ENCODE data around the gene SF3B1.
"Not testable (repeated sequence)": the region's sequence is repeated elsewhere in the genome, so short reads cannot be mapped to it uniquely, and the experiment has no call there.

Gene SF3B1

GRCh38 chr2:197391220-197391717 is 43.6 kb downstream of the SF3B1 start:
- no peak overlapping the region for H3K4me3 ChIP-seq (ENCODE audit: low read depth, low read length)
- no peak for DNase-seq (ENCODE audit: low read depth)
- TF ChIP-seq CTCF (IDR thresholded peaks at IDR 0.05; ENCODE audit: low read depth, low read length, missing control alignments): no peak

- DNase-seq (ENCODE audit: low read depth): no peak
- no peak overlapping the region for H3K4me3 ChIP-seq (ENCODE audit: low read depth, low read length)
- TF ChIP-seq CTCF (IDR thresholded peaks at IDR 0.05; ENCODE audit: low read depth, low read length, missing control alignments): no peak
Measured at GRCh38 chr2:197388866-197389587, 45.8 kb downstream of the SF3B1 start.

GRCh38 chr2:197387179-197387578 is 47.6 kb downstream of the SF3B1 start:
- DNase-seq (ENCODE audit: low read depth): no peak
- no peak overlapping the region for H3K4me3 ChIP-seq (ENCODE audit: low read depth, low read length)
- no peak for TF ChIP-seq CTCF (IDR thresholded peaks at IDR 0.05; ENCODE audit: low read depth, low read length, missing control alignments)

GRCh38 chr2:197386242-197386641 is 48.6 kb downstream of the SF3B1 start:
- DNase-seq (ENCODE audit: low read depth): no peak
- no peak overlapping the region for H3K4me3 ChIP-seq (ENCODE audit: low read depth, low read length)
- TF ChIP-seq CTCF (IDR thresholded peaks at IDR 0.05; ENCODE audit: low read depth, low read length, missing control alignments): no peak

- no peak overlapping the region for H3K4me3 ChIP-seq (ENCODE audit: low read depth, low read length)
- DNase-seq (ENCODE audit: low read depth): no peak
- TF ChIP-seq CTCF (IDR thresholded peaks at IDR 0.05; ENCODE audit: low read depth, low read length, missing control alignments): peak; percentile 6
Measured at GRCh38 chr2:197383825-197384224, 51.0 kb downstream of the SF3B1 start.

- H3K4me3 ChIP-seq (ENCODE audit: low read depth, low read length): no peak overlapping the region
- DNase-seq (ENCODE audit: low read depth): no peak
- TF ChIP-seq CTCF (IDR thresholded peaks at IDR 0.05; ENCODE audit: low read depth, low read length, missing control alignments): no peak
Measured at GRCh38 chr2:197381641-197382040, 53.2 kb downstream of the SF3B1 start.

- DNase-seq (ENCODE audit: low read depth); H3K4me3 ChIP-seq (ENCODE audit: low read depth, low read length): not testable (repeated sequence)
Measured at GRCh38 chr2:197379918-197380309, 54.9 kb downstream of the SF3B1 start.

GRCh38 chr2:197379308-197379917 is 55.4 kb downstream of the SF3B1 start:
- not testable (repeated sequence) for H3K4me3 ChIP-seq (ENCODE audit: low read depth, low read length); DNase-seq (ENCODE audit: low read depth)

Data from GM12864 (cell line).